GM20000 (cell line): Measurements from ENCODE around the gene YTHDF1.
A peak's percentile ranks its signal among the peaks of the same experiment; 100 is the strongest.

Source experiments
- DNase-seq: peaks from one replicate; pipeline ENCODE4 v3.0.0; 2012; ENCODE audit warnings: low spot score
- CTCF ChIP-seq: IDR thresholded peaks from 2 replicates; pipeline ENCODE4 v1.5.1; 2012; ENCODE audit warnings: mild to moderate bottlenecking, control low read depth; ENCODE audit errors: extremely low read depth, missing control alignments

The YTHDF1 gene

GRCh38 chr20:63182946-63183415 lies 33.0 kb downstream of the YTHDF1 start:
- no peak for TF ChIP-seq CTCF
- DNase-seq = no peak

- no peak for TF ChIP-seq CTCF
- no peak for DNase-seq
Observed at GRCh38 chr20:63182425-63182824, 33.5 kb downstream of the YTHDF1 start.

- no peak for DNase-seq
- TF ChIP-seq CTCF = no peak
Observed at GRCh38 chr20:63181226-63181625, 34.7 kb downstream of the YTHDF1 start.

GRCh38 chr20:63180569-63181185 lies 35.3 kb downstream of the YTHDF1 start:
- no peak for DNase-seq
- TF ChIP-seq CTCF = no peak

- no peak for TF ChIP-seq CTCF
- DNase-seq = no peak
Observed at GRCh38 chr20:63179687-63180568, 36.0 kb downstream of the YTHDF1 start.

- TF ChIP-seq CTCF = peak; percentile 69
Observed at GRCh38 chr20:63178889-63179686, 36.8 kb downstream of the YTHDF1 start.

More at GRCh38 chr20:63178889-63179686, 36.8 kb downstream of the YTHDF1 start:
- peak; percentile 93 for DNase-seq
